ENCODE data around the gene XDH. TPM values are rescaled to one million over a fixed set of nuclear protein-coding genes. Genes with fewer than 3 reads are reported as not detected.

XDH gene
- total RNA-seq, 1 donor from 2014 or later = 0.05 TPM

DNA sequence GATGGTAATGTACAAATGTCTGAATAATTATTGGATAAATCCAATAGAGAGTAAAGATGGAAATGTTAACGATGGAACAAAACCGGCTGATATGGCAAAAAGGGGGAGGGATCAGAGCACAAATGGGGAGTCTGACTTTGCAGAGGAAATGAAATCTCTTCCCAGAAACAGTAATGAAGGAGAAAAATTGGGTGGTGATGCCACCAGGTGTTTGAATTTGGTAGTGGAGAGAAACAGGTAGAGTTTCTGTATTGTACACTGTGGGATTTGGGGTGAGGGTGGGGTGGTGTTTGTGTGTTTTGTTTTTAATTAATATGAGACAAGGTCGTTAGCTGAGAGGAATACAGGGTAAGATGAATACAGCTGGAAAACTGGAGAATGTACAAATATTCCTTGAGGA, 20.4 kb upstream of the XDH start:
- Histone ChIP-seq H3K4me1 (no peaks in the 10 kb centered on the region), H3K4me3 (no peak overlapping the region), H3K36me3 (no peaks in the 10 kb centered on the region), H3K27ac (replicated peaks) (no peak overlapping the region), H3K27me3 (ENCODE audit: low read depth) (no peaks in the 10 kb centered on the region), H3K9me3 (replicated peaks) (no peaks in the 10 kb centered on the region)
- DNase-seq = no peak
- TF ChIP-seq, protein P1, sequence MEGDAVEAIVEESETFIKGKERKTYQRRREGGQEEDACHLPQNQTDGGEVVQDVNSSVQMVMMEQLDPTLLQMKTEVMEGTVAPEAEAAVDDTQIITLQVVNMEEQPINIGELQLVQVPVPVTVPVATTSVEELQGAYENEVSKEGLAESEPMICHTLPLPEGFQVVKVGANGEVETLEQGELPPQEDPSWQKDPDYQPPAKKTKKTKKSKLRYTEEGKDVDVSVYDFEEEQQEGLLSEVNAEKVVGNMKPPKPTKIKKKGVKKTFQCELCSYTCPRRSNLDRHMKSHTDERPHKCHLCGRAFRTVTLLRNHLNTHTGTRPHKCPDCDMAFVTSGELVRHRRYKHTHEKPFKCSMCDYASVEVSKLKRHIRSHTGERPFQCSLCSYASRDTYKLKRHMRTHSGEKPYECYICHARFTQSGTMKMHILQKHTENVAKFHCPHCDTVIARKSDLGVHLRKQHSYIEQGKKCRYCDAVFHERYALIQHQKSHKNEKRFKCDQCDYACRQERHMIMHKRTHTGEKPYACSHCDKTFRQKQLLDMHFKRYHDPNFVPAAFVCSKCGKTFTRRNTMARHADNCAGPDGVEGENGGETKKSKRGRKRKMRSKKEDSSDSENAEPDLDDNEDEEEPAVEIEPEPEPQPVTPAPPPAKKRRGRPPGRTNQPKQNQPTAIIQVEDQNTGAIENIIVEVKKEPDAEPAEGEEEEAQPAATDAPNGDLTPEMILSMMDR (IDR thresholded peaks at IDR 0.05; ENCODE audit: borderline replicate concordance) = peak; percentile 25
- intact Hi-C loops (cut with micrococcal nuclease) = no loop called here

DNA sequence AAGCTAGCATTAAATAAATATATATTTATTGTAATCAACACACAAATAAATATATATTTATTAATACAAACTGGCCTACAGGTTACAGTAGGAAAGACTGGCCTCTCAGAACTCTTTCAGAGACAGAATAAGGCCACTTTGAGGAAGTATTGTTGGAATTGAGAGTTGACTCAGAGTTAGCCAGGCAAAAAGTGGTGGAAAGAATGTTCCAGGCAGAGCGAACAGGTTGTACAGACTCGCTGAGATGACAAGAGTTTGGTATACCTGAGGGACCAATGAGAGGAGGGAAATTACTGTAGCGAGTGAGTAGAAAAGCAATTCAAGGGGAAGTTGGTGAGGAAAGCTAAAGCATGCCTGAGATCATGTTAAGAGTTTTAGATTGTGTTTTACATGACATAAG, 19.0 kb upstream of the XDH start:
- Histone ChIP-seq H3K9me3 (replicated peaks) (no peaks in the 10 kb centered on the region), H3K4me3 (no peak overlapping the region), H3K27me3 (ENCODE audit: low read depth) (no peaks in the 10 kb centered on the region), H3K27ac (replicated peaks) (no peak overlapping the region), H3K36me3 (no peaks in the 10 kb centered on the region), H3K4me1 (no peaks in the 10 kb centered on the region)
- intact Hi-C loops (cut with micrococcal nuclease) = no loop called here
- no peak for DNase-seq
- TF ChIP-seq, protein P1 (IDR thresholded peaks at IDR 0.05; ENCODE audit: borderline replicate concordance) = no peak

DNA sequence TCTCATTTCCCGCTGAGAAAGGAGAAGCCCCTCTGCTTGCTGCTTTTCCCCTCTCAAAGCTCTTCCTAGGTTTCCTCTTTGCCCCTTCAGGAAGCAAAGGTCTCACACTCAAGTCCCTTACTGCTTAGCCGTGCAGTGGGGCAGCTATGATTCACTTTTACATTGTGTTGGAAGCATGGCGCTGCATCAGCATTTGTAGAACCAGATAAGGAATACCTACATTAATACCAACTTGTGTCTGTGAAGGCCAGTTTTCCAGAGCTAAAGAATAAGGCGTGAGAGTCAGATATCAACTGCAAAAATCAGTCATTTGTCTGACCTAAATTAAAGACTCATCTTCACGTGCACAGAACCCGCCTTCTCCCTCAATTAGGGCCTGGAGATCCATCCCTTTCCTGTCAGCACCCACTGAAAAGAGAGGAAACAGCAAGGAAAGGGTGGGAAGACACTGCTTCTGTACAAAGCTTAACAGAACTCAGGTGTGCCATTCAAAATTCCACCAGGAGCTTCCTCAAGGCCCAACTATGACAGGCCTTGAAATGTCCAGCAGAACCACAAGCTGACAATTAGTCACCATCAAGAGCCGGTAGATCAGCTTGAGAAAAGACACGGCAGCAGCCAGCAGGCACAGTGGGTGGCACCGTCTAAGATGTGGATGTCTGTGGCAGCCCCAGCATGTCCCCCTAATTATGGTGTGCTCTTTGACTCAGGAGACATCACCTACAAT, 16.1 kb upstream of the XDH start:
- intact Hi-C loops (cut with micrococcal nuclease) = no loop called here
- DNase-seq = no peak
- TF ChIP-seq, protein P1 (IDR thresholded peaks at IDR 0.05; ENCODE audit: borderline replicate concordance) = no peak

DNA sequence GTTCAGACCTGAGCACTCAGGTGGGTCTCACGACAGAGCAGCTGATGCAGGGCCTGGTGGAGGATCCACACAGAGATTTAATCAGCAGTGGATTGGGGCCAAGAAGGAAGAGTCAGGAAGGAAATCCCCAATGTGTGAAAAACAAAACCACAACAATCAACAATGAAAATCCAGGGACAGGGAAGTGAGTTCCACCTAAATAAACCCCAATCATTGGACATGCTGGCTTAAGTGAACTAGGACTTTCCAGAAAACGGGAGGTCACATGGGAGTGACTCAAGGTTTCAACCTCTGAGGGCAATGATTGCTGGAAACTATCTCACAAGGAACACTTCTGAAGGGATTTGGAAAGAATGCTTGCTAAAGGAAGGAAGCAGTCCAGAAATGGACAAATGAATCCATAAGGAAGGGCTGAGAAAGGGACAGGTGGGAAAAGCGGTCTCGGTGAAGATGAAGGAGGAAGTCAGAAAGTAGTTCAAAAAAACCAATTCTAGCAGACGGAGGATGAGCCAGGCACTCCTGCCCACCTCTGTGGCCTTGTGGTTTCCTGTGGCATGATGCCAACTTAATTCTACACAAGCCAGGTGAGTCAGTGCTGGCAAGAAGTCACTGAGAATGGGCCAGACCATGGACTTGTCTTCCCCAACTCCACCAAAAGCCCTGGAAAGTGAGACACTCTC, 15.4 kb upstream of the XDH start:
- Histone ChIP-seq H3K9me3 (replicated peaks) (no peaks in the 10 kb centered on the region), H3K27ac (replicated peaks) (no peak overlapping the region), H3K4me3 (no peak overlapping the region), H3K4me1 (no peaks in the 10 kb centered on the region), H3K36me3 (no peaks in the 10 kb centered on the region), H3K27me3 (ENCODE audit: low read depth) (no peaks in the 10 kb centered on the region)
- TF ChIP-seq, protein P1 (IDR thresholded peaks at IDR 0.05; ENCODE audit: borderline replicate concordance) = no peak
- no peak for DNase-seq
- intact Hi-C loops (cut with micrococcal nuclease) = no loop called here

More for the DNA sequence above, 16.1 kb upstream of the XDH start:
- no peak overlapping the region for H3K4me3 ChIP-seq
- H3K27me3 ChIP-seq (ENCODE audit: low read depth) = no peaks in the 10 kb centered on the region
- H3K9me3 ChIP-seq (replicated peaks) = no peaks in the 10 kb centered on the region
- no peaks in the 10 kb centered on the region for H3K4me1 ChIP-seq
- H3K27ac ChIP-seq (replicated peaks) = no peak overlapping the region
- H3K36me3 ChIP-seq = no peaks in the 10 kb centered on the region

DNA sequence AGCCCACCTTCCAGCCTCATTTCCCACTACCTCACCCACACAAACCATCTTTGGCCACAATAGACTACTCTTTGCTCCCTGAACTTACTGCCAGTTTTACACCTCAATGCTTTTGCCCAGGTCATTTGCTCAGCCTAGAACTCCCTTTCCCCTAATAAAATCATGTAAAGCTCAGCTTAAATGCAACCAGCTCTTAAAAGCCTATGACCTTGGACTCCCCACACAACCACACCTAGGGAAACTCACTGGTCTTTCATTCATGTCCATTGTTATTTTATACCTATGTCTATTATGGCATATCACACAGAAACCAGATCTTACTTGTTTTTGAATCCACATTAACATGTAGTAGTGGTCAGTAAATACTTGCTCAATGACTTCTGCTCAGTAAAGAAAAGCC, 14.5 kb upstream of the XDH start:
- DNase-seq = no peak
- Histone ChIP-seq H3K4me3 (no peak overlapping the region), H3K27ac (replicated peaks) (no peak overlapping the region), H3K36me3 (no peaks in the 10 kb centered on the region), H3K4me1 (no peaks in the 10 kb centered on the region), H3K27me3 (ENCODE audit: low read depth) (no peaks in the 10 kb centered on the region), H3K9me3 (replicated peaks) (no peaks in the 10 kb centered on the region)
- intact Hi-C loops (cut with micrococcal nuclease) = no loop called here
- TF ChIP-seq, protein P1 (IDR thresholded peaks at IDR 0.05; ENCODE audit: borderline replicate concordance) = no peak
